ENCODE measurements around the gene LRRC4. TPM values are rescaled to one million over a fixed set of nuclear protein-coding genes. Genes with fewer than 3 reads are reported as not detected.

Gene LRRC4
- total and polyA plus RNA-seq, 2 donors (not counting 1 experiment from before 2014, with no cell fraction given): 0.20 to 0.33 TPM

DNA sequence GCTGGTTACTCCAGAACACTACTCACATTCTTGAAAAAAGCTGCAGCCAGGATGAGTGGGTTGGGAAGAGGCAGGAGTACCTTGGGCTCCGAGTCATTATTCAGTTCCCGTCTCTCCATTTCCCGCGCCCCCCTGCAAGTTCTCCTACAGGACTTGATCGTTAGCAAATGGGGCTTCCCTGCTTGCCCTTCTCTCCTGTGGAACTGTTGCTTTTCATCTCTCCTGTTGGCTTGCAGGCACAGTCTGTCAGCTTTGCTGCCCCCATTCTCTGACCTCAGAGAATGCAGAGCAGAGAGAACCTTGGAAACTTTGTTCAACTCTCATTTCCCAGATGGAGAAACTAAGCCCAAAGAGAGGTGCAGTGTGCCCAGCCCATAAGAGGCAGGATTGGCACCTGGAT is 35.6 kb upstream of the LRRC4 start:
- Histone ChIP-seq H3K27ac (ENCODE audit: insufficient read depth, low read length) (no peak overlapping the region), H3K4me1 (ENCODE audit: control insufficient read depth, extremely low read depth, insufficient read depth, low read length) (no peaks in the 10 kb centered on the region), H3K27me3 (ENCODE audit: control insufficient read depth, insufficient read depth, low read length) (no peaks in the 10 kb centered on the region), H3K4me3 (replicated peaks in 1 of 4; ENCODE audit: control extremely low read depth in 1 of 4, insufficient read depth in 1 of 4, low read depth in 3 of 4, low read length in 4 of 4) (no peak overlapping the region), H3K9ac (ENCODE audit: insufficient read depth, low read length) (no peak overlapping the region), H4K20me1 (ENCODE audit: control insufficient read depth, extremely low read depth, insufficient read depth, low read length) (no peaks in the 10 kb centered on the region), H3K9me3 (ENCODE audit: control insufficient read depth, insufficient read depth, low read depth, low read length) (no peaks in the 10 kb centered on the region), H3K79me2 (ENCODE audit: control insufficient read depth, insufficient read depth, low read length) (no peaks in the 10 kb centered on the region), H3K4me2 (ENCODE audit: extremely low read depth, insufficient read depth, low read length) (no peak overlapping the region), H2AFZ (ENCODE audit: low read length) (no peak overlapping the region), H3K36me3 (ENCODE audit: control insufficient read depth, insufficient read depth, low read length) (no peaks in the 10 kb centered on the region)
- TF ChIP-seq EZH2 (IDR thresholded peaks at IDR 0.05; ENCODE audit: low read length, missing control alignments): no peak
- TF ChIP-seq, protein P1, sequence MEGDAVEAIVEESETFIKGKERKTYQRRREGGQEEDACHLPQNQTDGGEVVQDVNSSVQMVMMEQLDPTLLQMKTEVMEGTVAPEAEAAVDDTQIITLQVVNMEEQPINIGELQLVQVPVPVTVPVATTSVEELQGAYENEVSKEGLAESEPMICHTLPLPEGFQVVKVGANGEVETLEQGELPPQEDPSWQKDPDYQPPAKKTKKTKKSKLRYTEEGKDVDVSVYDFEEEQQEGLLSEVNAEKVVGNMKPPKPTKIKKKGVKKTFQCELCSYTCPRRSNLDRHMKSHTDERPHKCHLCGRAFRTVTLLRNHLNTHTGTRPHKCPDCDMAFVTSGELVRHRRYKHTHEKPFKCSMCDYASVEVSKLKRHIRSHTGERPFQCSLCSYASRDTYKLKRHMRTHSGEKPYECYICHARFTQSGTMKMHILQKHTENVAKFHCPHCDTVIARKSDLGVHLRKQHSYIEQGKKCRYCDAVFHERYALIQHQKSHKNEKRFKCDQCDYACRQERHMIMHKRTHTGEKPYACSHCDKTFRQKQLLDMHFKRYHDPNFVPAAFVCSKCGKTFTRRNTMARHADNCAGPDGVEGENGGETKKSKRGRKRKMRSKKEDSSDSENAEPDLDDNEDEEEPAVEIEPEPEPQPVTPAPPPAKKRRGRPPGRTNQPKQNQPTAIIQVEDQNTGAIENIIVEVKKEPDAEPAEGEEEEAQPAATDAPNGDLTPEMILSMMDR (conservative IDR thresholded peaks at IDR 0.05 in 1 of 2, IDR thresholded peaks at IDR 0.05 in 1 of 2; ENCODE audit: low read depth in 1 of 2, low read length in 2 of 2): peak in 1 of 2 donors; percentile 12
- DNase-seq (ENCODE audit: low read depth in 2 of 2): no peak

DNA sequence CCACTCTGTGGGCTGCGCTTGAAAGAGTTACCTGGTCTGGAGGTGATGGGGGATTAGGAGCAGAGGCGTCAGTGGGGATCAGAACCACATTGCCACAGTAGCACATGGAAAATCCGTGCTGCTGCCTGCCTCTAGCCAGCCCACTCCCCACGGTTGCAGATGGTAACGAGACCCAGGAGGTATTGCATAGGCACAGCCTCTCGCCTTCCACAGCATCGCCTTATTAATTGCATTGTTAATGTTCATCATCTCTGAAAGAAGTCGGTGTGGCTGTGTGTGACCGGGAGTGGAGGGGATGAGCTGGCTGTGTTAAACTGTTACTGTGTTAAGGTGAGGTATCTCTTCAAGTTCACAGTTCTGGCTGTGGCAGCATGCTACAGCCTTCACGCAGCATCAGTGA is 35.2 kb upstream of the LRRC4 start:
- Histone ChIP-seq H3K36me3 (ENCODE audit: control insufficient read depth, insufficient read depth, low read length) (no peaks in the 10 kb centered on the region), H3K27ac (ENCODE audit: insufficient read depth, low read length) (no peak overlapping the region), H3K27me3 (ENCODE audit: control insufficient read depth, insufficient read depth, low read length) (no peaks in the 10 kb centered on the region), H2AFZ (ENCODE audit: low read length) (no peak overlapping the region), H3K4me1 (ENCODE audit: control insufficient read depth, extremely low read depth, insufficient read depth, low read length) (no peaks in the 10 kb centered on the region), H3K79me2 (ENCODE audit: control insufficient read depth, insufficient read depth, low read length) (no peaks in the 10 kb centered on the region), H3K9me3 (ENCODE audit: control insufficient read depth, insufficient read depth, low read depth, low read length) (no peaks in the 10 kb centered on the region), H3K9ac (ENCODE audit: insufficient read depth, low read length) (no peak overlapping the region), H4K20me1 (ENCODE audit: control insufficient read depth, extremely low read depth, insufficient read depth, low read length) (no peaks in the 10 kb centered on the region), H3K4me2 (ENCODE audit: extremely low read depth, insufficient read depth, low read length) (no peak overlapping the region), H3K4me3 (replicated peaks in 1 of 4; ENCODE audit: control extremely low read depth in 1 of 4, insufficient read depth in 1 of 4, low read depth in 3 of 4, low read length in 4 of 4) (no peak overlapping the region)
- DNase-seq (ENCODE audit: low read depth in 2 of 2): no peak
- TF ChIP-seq, protein P1 (conservative IDR thresholded peaks at IDR 0.05 in 1 of 2, IDR thresholded peaks at IDR 0.05 in 1 of 2; ENCODE audit: low read depth in 1 of 2, low read length in 2 of 2): no peak
- TF ChIP-seq EZH2 (IDR thresholded peaks at IDR 0.05; ENCODE audit: low read length, missing control alignments): no peak

DNA sequence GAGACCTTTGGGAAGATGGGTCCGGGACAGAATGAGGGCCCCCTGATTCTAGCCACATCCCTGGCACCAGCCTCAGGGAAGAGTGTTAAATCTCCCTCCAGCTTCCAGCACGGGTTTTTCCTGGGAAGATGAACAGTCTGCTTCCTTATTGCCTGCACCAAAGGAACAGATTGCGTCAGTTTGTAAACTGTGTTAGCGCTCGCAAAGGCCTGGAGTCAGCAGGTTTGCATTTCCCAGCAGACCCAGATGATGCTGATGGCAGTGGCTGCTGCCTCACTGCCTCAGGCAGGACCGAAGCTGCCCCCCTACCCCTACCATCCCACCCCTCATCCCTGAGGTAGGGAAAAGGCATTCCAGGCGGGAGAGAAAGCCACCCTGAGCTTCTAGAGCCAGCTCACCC is 34.6 kb upstream of the LRRC4 start:
- H3K4me3 ChIP-seq (replicated peaks in 1 of 4; ENCODE audit: control extremely low read depth in 1 of 4, insufficient read depth in 1 of 4, low read depth in 3 of 4, low read length in 4 of 4): no peak overlapping the region
- H3K9ac ChIP-seq (ENCODE audit: insufficient read depth, low read length): no peak overlapping the region
- H3K4me1 ChIP-seq (ENCODE audit: control insufficient read depth, extremely low read depth, insufficient read depth, low read length): no peaks in the 10 kb centered on the region
- H4K20me1 ChIP-seq (ENCODE audit: control insufficient read depth, extremely low read depth, insufficient read depth, low read length): no peaks in the 10 kb centered on the region
- H3K79me2 ChIP-seq (ENCODE audit: control insufficient read depth, insufficient read depth, low read length): no peaks in the 10 kb centered on the region
- no peaks in the 10 kb centered on the region for H3K9me3 ChIP-seq (ENCODE audit: control insufficient read depth, insufficient read depth, low read depth, low read length)
- no peak overlapping the region for H2AFZ ChIP-seq (ENCODE audit: low read length)
- H3K36me3 ChIP-seq (ENCODE audit: control insufficient read depth, insufficient read depth, low read length): no peaks in the 10 kb centered on the region
- H3K4me2 ChIP-seq (ENCODE audit: extremely low read depth, insufficient read depth, low read length): no peak overlapping the region
- no peak overlapping the region for H3K27ac ChIP-seq (ENCODE audit: insufficient read depth, low read length)
- DNase-seq (ENCODE audit: low read depth in 2 of 2): peak in 1 of 2 donors; percentile 16
- H3K27me3 ChIP-seq (ENCODE audit: control insufficient read depth, insufficient read depth, low read length): no peaks in the 10 kb centered on the region
- TF ChIP-seq, protein P1 (conservative IDR thresholded peaks at IDR 0.05 in 1 of 2, IDR thresholded peaks at IDR 0.05 in 1 of 2; ENCODE audit: low read depth in 1 of 2, low read length in 2 of 2): no peak
- TF ChIP-seq EZH2 (IDR thresholded peaks at IDR 0.05; ENCODE audit: low read length, missing control alignments): no peak

All from fibroblast of lung (primary cell).